GM18519 (cell line): ENCODE data around the gene MRPL27.

ENCODE experiments used
- ATAC-seq: cut with Tn5 transposase; IDR thresholded peaks from one replicate; pipeline ENCODE4 v1.9.1; 2021; ENCODE audit warnings: mild to moderate bottlenecking, moderate library complexity; ENCODE audit not compliant: unreplicated experiment, low FRiP score

Gene MRPL27

GRCh38 chr17:50319306-50320004 is 53.5 kb downstream of the MRPL27 start:
- no peak for ATAC-seq

- no peak for ATAC-seq
Measured at GRCh38 chr17:50318501-50319285, 54.3 kb downstream of the MRPL27 start.
